HUES64 (cell line): ENCODE results near the gene REEP1.
"Not testable (repeated sequence)": the region's sequence is repeated elsewhere in the genome, so short reads cannot be mapped to it uniquely, and the experiment has no call there.

ENCODE experiments used
- H3K27ac ChIP-seq: 2 replicates; pipeline ENCODE4 v1.7.0; 2013; ENCODE audit warnings: low read depth, low read length, inconsistent platforms
- H3K27me3 ChIP-seq: 2 replicates; pipeline ENCODE4 v1.6.1; 2013; ENCODE audit warnings: mild to moderate bottlenecking, low read length; ENCODE audit not compliant: insufficient read depth
- H3K36me3 ChIP-seq: 2 replicates; pipeline ENCODE4 v1.6.1; 2013; ENCODE audit warnings: mild to moderate bottlenecking, low read length; ENCODE audit not compliant: insufficient read depth
- H3K4me1 ChIP-seq: 2 replicates; pipeline ENCODE4 v1.6.1; 2013; ENCODE audit warnings: mild to moderate bottlenecking, low read length, moderate library complexity; ENCODE audit not compliant: insufficient read depth
- H3K4me3 ChIP-seq: 2 replicates; pipeline ENCODE4 v1.5.1; 2013; ENCODE audit warnings: mild to moderate bottlenecking, low read length, moderate library complexity
- H3K9ac ChIP-seq: 2 replicates; pipeline ENCODE4 v1.6.1; 2013; ENCODE audit warnings: mild to moderate bottlenecking, low read depth, low read length
- H3K9me3 ChIP-seq: 2 replicates; pipeline ENCODE4 v1.6.1; 2013; ENCODE audit warnings: low read depth, low read length; ENCODE audit not compliant: insufficient read depth
- WGBS: fragments of 150-250, 120-280 bp; methylation state at CpG from one replicate; pipeline ENCODE4 v1.1.7; 2013; ENCODE audit warnings: missing lambda C conversion rate; 5-methylcytosine and 5-hydroxymethylcytosine counted together

The REEP1 gene

DNA sequence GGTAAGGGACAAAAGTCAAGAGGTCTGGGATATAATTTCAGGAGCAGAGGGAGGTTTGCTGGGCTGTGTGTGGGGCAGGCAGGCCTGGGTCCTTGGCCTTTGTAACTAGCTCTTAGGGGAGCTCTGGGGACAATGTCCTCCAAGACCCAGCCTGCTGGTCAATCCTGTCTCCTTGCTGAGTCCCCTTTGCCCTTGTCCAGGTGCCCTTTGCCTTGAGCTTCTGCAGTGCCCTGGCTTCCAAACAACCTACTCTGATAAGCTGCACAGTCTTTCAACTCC is 30.0 kb upstream of the REEP1 start:
- Histone ChIP-seq H3K27ac (no peak overlapping the region), H3K9me3 (peaks cover 9% of the 10 kb centered on the region), H3K27me3 (no peaks in the 10 kb centered on the region), H3K36me3 (no peaks in the 10 kb centered on the region), H3K9ac (no peak overlapping the region), H3K4me1 (peaks cover 3% of the 10 kb centered on the region; the same call in 1 of the 2 replicates), H3K4me3 (no peak overlapping the region)

DNA sequence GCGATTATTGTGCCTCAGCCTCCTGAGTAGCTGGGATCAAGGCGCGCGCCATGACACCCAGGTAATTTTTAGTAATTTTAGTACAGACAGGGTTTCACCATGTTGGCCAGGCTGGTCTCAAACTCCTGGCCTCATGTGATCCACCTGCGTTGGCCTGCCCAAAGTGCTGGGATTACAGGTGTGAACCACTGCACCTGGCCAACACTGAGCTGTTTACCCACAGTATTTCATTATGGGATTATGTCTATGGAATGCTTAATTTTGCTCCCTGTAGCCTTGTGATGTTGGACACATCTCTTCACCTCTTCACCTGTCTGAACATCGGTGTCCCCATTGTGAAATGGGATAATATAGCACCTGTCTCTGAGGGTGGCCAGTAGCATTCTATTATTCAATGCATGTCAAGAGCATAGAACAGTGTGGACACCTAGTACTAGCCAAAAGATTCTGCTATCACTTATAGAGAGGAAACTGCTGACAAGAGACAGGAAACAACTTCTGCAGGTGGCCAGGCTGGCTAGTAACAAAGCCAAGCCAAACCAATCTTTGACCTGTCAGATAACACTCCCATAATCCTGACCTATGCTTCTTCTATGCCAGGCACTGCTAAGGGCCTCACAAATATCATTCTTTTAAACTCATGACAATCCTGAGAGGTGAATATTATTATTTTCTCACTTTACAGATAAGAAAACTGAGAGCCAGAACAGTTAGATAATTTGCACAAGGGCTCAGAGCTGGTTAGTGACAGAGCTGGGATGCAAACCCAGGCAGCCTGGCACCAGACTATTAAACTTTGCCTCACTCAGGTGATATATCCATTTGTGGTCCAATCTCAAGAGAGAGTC is 29.4 kb upstream of the REEP1 start:
- H3K4me1 ChIP-seq: peaks cover 3% of the 10 kb centered on the region; the same call in 1 of the 2 replicates
- peaks cover 9% of the 10 kb centered on the region for H3K9me3 ChIP-seq
- H3K4me3 ChIP-seq: no peak overlapping the region
- no peaks in the 10 kb centered on the region for H3K27me3 ChIP-seq
- no peak overlapping the region for H3K27ac ChIP-seq
- H3K9ac ChIP-seq: no peak overlapping the region
- WGBS: 93% methylated on average over 6 of the region's 6 CpGs
- H3K36me3 ChIP-seq: no peaks in the 10 kb centered on the region

DNA sequence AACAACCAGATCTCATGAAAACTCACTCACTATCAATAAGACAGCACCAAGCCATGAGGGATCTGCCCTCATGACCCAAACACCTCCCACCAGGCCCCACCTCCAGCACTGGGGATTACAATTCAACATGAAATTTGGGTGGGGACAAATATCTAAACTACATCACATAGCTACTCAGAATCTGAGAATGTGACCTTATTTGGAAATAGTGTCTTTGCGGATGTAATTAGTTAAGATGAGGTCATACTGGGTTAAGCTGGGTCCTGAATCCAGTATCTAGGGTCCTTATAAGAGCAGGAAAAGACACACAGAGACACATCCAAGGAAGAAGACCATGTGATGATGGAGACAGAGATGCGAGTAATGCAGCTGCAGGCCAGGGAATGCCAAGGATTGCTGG is 27.5 kb upstream of the REEP1 start:
- WGBS: 91% methylated on average over 2 of the region's 2 CpGs
- 0 out of 2 replicates have a peak, but pooled peaks cover under 1% of the 10 kb centered on the region for H3K9me3 ChIP-seq
- H3K27me3 ChIP-seq: no peaks in the 10 kb centered on the region
- H3K36me3 ChIP-seq: no peaks in the 10 kb centered on the region
- no peak overlapping the region for H3K4me3 ChIP-seq
- no peak overlapping the region for H3K27ac ChIP-seq
- H3K4me1 ChIP-seq: peaks cover 16% of the 10 kb centered on the region
- H3K9ac ChIP-seq: no peak overlapping the region

DNA sequence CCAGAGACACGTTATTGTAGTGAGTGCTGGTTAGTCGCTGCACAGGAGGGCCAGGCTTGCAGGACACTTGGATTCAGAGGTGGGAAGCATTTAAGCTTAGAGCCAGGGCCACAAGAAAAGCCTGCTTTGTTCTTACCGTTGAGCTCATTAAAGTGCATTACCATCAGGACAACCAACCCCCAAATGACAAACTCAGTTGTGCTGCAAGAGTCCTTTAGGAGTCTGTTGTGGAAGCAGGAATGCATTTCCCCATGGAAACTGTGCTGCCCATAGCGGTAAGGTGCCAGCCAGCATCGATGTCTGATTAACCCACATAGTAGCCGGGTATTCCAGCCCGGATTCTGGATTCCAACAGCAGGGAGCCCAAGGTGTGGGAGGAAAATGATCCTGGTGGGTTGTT is 23.4 kb upstream of the REEP1 start:
- Histone ChIP-seq H3K4me1 (peaks cover 12% of the 10 kb centered on the region), H3K9me3 (no peaks in the 10 kb centered on the region), H3K9ac (no peak overlapping the region), H3K4me3 (no peak overlapping the region), H3K27me3 (no peaks in the 10 kb centered on the region), H3K27ac (no peak overlapping the region), H3K36me3 (no peaks in the 10 kb centered on the region)
- 41% methylated on average over 7 of the region's 7 CpGs for WGBS

DNA sequence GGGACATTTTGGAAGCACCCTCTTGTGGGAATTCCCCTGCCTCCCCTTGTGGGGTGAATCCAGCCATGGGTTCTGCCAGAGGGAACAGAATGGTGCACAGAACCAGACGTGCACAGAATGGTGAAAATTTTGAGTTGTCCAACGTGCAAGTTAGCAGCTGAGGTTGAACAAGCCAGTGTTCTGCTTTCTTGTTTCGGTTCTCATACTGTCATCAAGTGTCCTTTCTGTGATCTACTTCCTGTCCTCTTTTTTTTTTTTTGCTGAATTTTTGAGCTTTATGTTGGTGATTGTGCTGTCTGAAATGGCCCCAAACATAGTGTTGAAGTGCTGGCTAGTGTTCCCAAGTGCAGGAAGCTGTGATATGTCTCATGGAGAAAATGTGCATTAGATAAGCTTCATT is 21.5 kb upstream of the REEP1 start:
- H3K36me3 ChIP-seq: no peaks in the 10 kb centered on the region
- H3K4me3 ChIP-seq: no peak overlapping the region
- WGBS: 96% methylated on average over 3 of the region's 3 CpGs
- no peaks in the 10 kb centered on the region for H3K27me3 ChIP-seq
- peaks cover 12% of the 10 kb centered on the region for H3K4me1 ChIP-seq
- no peaks in the 10 kb centered on the region for H3K9me3 ChIP-seq
- no peak overlapping the region for H3K27ac ChIP-seq
- H3K9ac ChIP-seq: no peak overlapping the region

DNA sequence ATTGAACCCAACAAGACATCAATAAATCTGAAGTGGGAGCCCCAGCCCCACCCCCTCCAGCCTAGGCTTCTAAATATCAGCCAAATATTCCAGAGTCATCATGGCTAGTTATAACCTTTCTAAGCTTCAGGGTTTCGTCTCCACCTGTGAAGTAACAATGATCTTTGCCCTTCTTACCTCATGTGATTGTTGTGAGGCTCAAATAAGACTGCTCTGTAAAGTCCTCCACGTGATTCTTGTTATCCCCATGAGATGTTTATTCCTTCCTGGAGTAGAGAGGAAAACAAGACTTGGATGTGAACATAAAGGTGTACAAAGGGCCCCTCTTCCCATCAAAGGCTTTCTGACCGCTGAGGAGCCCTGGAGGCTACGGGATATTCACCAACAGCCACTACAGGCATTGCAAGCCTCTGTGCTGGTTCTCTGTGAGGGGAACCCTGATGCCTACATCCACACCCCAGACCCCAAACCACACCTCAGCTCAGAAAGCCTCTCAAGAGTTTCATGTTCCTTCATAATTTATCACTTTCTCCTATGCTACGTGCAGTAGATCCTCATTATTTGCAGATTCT is 20.1 kb upstream of the REEP1 start:
- Histone ChIP-seq H3K4me3 (no peak overlapping the region), H3K36me3 (no peaks in the 10 kb centered on the region), H3K4me1 (peaks cover 12% of the 10 kb centered on the region), H3K9ac (no peak overlapping the region), H3K9me3 (no peaks in the 10 kb centered on the region), H3K27ac (no peak overlapping the region), H3K27me3 (no peaks in the 10 kb centered on the region)
- WGBS: 79% methylated on average over 5 of the region's 5 CpGs

DNA sequence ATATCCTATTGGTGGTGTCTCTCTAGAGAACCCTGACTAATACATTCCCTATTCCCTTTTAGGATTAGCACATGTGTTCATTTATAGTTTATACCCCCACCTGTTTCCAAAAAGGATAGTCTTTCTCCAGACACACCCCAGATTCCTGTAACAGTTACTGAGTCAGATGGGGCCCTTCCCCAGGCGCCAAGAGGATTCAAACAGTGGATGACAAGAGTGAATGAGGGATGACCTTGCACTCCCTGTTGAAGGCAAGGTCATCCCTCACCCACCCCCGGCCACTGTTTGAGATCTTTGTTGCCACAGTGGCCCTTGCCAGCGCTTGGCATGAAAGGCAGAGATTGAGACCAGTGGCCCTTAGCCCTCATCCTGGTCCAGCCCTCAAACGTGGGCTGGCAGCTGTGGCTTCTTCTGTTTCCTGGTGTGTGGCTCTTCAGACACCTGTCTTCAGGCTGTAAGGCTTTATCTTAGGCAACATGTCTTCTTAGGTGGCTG is 15.3 kb upstream of the REEP1 start:
- Histone ChIP-seq H3K4me3 (no peak overlapping the region), H3K36me3 (no peaks in the 10 kb centered on the region), H3K4me1 (no peaks in the 10 kb centered on the region), H3K9me3 (no peaks in the 10 kb centered on the region), H3K9ac (no peak overlapping the region), H3K27ac (no peak overlapping the region), H3K27me3 (no peaks in the 10 kb centered on the region)
- 84% methylated on average over 4 of the region's 4 CpGs for WGBS

DNA sequence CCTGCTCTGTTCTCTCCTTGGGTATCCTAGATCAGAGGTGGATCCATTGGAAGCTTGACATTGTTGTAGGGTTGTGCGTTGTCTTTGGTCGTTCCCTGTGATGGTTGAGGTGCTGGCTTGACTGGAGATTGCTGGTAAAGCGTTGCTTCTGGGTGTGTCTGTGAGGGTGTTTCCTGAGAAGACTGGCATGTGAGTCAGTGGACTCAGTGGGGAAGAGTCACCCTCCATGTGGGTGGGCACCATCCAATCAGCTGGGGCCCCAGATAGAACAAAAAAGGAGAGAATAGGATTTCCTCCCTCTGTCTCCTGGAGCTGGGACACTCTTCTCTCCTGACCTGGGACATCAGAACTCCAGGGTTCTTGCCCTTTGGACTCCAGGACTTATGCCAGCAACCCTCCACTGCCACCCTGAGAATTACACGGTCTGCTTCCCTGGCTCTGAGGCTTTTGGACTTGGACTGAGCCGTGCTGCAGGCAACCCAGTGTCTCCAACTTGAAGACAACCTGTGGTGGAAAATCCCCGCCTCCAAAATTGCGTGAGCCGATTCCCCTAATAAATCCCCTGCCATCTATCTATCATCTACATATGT is 14.8 kb upstream of the REEP1 start:
- Histone ChIP-seq H3K4me3 (no peak overlapping the region), H3K9ac (no peak overlapping the region), H3K9me3 (no peaks in the 10 kb centered on the region), H3K27ac (no peak overlapping the region), H3K36me3 (no peaks in the 10 kb centered on the region), H3K27me3 (no peaks in the 10 kb centered on the region), H3K4me1 (no peaks in the 10 kb centered on the region)
- 91% methylated on average over 8 of the region's 8 CpGs for WGBS

DNA sequence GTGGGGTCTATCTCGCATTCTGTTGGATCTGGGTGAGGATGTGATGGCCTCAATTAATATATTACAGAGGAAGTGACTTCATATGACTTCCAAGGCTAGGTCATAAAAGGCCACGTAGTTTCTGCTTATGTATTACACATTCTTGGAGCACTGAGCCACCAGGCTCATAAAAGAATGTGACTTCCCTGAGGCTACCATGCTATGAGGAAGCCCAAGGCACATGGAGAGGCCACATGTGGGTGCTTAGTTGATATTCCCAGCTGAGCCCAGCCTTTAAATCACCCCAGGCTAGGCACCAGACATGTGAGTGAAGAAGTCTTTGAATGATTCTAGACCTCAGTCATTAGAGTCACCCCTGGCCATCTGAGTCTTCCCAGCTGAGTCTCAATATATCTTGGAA is 13.3 kb upstream of the REEP1 start:
- Histone ChIP-seq H3K27me3 (no peaks in the 10 kb centered on the region), H3K4me3 (no peak overlapping the region), H3K9ac (no peak overlapping the region), H3K4me1 (no peaks in the 10 kb centered on the region), H3K9me3 (no peaks in the 10 kb centered on the region), H3K36me3 (no peaks in the 10 kb centered on the region), H3K27ac (no peak overlapping the region)
- 93% methylated on average over 2 of the region's 2 CpGs for WGBS

DNA sequence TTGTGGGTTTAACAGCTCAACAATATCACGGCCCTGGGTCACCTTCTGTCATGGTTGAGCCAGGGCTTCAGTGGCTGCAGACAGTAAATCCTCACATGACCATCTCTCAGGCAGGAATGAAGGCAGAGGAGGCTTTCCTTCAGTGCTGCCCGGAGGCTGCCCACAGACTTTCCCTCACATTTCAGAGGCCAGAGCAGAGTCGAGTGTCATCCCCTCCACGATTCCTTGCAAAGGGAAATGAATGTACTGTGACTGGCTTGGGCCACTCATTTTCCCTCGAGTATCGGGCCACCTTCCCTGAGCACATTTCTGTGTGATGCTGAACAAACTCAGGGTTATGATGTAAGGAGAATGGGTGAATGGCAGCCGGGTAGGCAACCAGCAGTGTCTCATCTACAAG is 10.0 kb upstream of the REEP1 start:
- H3K4me3 ChIP-seq: no peak overlapping the region
- H3K36me3 ChIP-seq: no peaks in the 10 kb centered on the region
- no peaks in the 10 kb centered on the region for H3K4me1 ChIP-seq
- WGBS: 92% methylated on average over 7 of the region's 7 CpGs
- H3K27me3 ChIP-seq: no peaks in the 10 kb centered on the region
- H3K9ac ChIP-seq: no peak overlapping the region
- H3K9me3 ChIP-seq: peaks cover 3% of the 10 kb centered on the region; the same call in 1 of the 2 replicates
- no peak overlapping the region for H3K27ac ChIP-seq

DNA sequence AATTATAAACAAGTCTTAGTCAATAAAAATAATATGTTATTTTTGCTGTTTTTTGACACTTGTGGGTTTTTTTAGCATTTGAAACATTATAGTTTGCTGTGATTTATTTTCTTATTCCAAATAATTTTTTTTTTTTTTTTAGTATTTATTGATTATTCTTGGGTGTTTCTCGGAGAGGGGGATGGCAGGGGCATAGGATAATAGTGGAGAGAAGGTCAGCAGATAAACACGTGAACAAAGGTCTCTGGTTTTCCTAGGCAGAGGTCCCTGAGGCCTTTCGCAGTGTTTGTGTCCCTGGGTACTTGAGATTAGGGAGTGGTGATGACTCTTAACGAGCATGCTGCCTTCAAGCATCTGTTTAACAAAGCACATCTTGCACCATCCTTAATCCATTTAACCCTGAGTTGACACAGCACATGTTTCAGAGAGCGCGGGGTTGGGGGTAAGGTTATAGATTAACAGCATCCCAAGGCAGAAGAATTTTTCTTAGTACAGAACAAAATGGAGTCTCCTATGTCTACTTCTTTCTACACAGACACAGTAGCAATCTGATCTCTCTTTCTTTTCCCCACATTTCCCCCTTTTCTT is 8.5 kb upstream of the REEP1 start:
- H3K4me3 ChIP-seq, H3K27me3 ChIP-seq, H3K9ac ChIP-seq, H3K36me3 ChIP-seq, H3K27ac ChIP-seq, H3K4me1 ChIP-seq, H3K9me3 ChIP-seq: not testable (repeated sequence)
- WGBS: 70% methylated on average over 2 of the region's 6 CpGs
